EH (cell line): ENCODE results near the gene AK3.
A peak's percentile ranks its signal among the peaks of the same experiment; 100 is the strongest.
"Not testable (repeated sequence)": the region's sequence is repeated elsewhere in the genome, so short reads cannot be mapped to it uniquely, and the experiment has no call there.

Experiments
- DNase-seq: peaks from one replicate; pipeline ENCODE4 v3.0.0-alpha.2; 2015; ENCODE audit warnings: low read depth

Gene AK3

GRCh38 chr9:4665357-4665756 lies 75.6 kb downstream of the AK3 start:
- peak; percentile 11 for DNase-seq

GRCh38 chr9:4663956-4664355 lies 77.0 kb downstream of the AK3 start:
- no peak for DNase-seq

GRCh38 chr9:4662989-4663792 lies 77.8 kb downstream of the AK3 start:
- peak; percentile 13 for DNase-seq

- DNase-seq: peak; percentile 84
Observed at GRCh38 chr9:4662108-4662988, 78.7 kb downstream of the AK3 start, which contains the start of gene PLPP6. TSS of gene PLPP6 (plus strand) at chr9:4662294. CDS start at chr9:4662376, 82 bp downstream.

GRCh38 chr9:4661611-4662010 lies 79.4 kb downstream of the AK3 start:
- DNase-seq: peak; percentile 45

GRCh38 chr9:4661165-4661564 lies 79.8 kb downstream of the AK3 start:
- peak; percentile 71 for DNase-seq

GRCh38 chr9:4660665-4661064 lies 80.3 kb downstream of the AK3 start:
- not testable (repeated sequence) for DNase-seq
